ENCODE measurements around the gene MITF.

- TF ChIP-seq, protein P1, sequence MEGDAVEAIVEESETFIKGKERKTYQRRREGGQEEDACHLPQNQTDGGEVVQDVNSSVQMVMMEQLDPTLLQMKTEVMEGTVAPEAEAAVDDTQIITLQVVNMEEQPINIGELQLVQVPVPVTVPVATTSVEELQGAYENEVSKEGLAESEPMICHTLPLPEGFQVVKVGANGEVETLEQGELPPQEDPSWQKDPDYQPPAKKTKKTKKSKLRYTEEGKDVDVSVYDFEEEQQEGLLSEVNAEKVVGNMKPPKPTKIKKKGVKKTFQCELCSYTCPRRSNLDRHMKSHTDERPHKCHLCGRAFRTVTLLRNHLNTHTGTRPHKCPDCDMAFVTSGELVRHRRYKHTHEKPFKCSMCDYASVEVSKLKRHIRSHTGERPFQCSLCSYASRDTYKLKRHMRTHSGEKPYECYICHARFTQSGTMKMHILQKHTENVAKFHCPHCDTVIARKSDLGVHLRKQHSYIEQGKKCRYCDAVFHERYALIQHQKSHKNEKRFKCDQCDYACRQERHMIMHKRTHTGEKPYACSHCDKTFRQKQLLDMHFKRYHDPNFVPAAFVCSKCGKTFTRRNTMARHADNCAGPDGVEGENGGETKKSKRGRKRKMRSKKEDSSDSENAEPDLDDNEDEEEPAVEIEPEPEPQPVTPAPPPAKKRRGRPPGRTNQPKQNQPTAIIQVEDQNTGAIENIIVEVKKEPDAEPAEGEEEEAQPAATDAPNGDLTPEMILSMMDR (IDR thresholded peaks at IDR 0.05; ENCODE audit: low read depth, low read length, missing input control) = no peak
- TF ChIP-seq EGR1 (IDR thresholded peaks at IDR 0.05; ENCODE audit: low read depth in 2 of 2) (no peak), RXRA (IDR thresholded peaks at IDR 0.05) (no peak), JUND (IDR thresholded peaks at IDR 0.05) (no peak), SP1 (IDR thresholded peaks at IDR 0.05) (no peak)
- TF ChIP-seq, protein P2, sequence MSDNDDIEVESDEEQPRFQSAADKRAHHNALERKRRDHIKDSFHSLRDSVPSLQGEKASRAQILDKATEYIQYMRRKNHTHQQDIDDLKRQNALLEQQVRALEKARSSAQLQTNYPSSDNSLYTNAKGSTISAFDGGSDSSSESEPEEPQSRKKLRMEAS (IDR thresholded peaks at IDR 0.05) = no peak
- TF ChIP-seq, protein P3, sequence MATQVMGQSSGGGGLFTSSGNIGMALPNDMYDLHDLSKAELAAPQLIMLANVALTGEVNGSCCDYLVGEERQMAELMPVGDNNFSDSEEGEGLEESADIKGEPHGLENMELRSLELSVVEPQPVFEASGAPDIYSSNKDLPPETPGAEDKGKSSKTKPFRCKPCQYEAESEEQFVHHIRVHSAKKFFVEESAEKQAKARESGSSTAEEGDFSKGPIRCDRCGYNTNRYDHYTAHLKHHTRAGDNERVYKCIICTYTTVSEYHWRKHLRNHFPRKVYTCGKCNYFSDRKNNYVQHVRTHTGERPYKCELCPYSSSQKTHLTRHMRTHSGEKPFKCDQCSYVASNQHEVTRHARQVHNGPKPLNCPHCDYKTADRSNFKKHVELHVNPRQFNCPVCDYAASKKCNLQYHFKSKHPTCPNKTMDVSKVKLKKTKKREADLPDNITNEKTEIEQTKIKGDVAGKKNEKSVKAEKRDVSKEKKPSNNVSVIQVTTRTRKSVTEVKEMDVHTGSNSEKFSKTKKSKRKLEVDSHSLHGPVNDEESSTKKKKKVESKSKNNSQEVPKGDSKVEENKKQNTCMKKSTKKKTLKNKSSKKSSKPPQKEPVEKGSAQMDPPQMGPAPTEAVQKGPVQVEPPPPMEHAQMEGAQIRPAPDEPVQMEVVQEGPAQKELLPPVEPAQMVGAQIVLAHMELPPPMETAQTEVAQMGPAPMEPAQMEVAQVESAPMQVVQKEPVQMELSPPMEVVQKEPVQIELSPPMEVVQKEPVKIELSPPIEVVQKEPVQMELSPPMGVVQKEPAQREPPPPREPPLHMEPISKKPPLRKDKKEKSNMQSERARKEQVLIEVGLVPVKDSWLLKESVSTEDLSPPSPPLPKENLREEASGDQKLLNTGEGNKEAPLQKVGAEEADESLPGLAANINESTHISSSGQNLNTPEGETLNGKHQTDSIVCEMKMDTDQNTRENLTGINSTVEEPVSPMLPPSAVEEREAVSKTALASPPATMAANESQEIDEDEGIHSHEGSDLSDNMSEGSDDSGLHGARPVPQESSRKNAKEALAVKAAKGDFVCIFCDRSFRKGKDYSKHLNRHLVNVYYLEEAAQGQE (IDR thresholded peaks at IDR 0.05) = no peak
Observed at GRCh38 chr3:69959581-69959980, 220.3 kb downstream of the MITF start.
